Endodermal cell (in vitro differentiated cells): ENCODE data around the gene CD247. TPM values are rescaled to one million over a fixed set of nuclear protein-coding genes. Genes with fewer than 3 reads are reported as not detected.

Source experiments
- DNase-seq: peaks from one replicate; pipeline ENCODE4 v3.0.0-alpha.2; 2017
- H3K27ac ChIP-seq: 2 replicates; pipeline ENCODE4 v1.5.1; 2013; ENCODE audit warnings: mild to moderate bottlenecking, low read depth, low read length, moderate library complexity
- H3K27me3 ChIP-seq: 2 replicates; pipeline ENCODE4 v1.6.1; 2013; ENCODE audit warnings: mild to moderate bottlenecking, low read length, moderate library complexity; ENCODE audit not compliant: insufficient read depth, control insufficient read depth, poor library complexity, severe bottlenecking
- H3K36me3 ChIP-seq: 2 replicates; pipeline ENCODE4 v1.7.0; 2013; ENCODE audit warnings: mild to moderate bottlenecking, low read length, moderate library complexity; ENCODE audit not compliant: control insufficient read depth, insufficient read depth
- H3K4me1 ChIP-seq: one replicate; pipeline ENCODE4 v1.7.0; 2013; ENCODE audit warnings: low read length; ENCODE audit not compliant: control insufficient read depth, insufficient read depth
- H3K4me3 ChIP-seq: 2 replicates; pipeline ENCODE4 v1.5.1; 2013; ENCODE audit warnings: mild to moderate bottlenecking, low read length, moderate library complexity
- H3K9ac ChIP-seq: 2 replicates; pipeline ENCODE4 v1.6.1; 2013; ENCODE audit warnings: mild to moderate bottlenecking, low read length, moderate library complexity; ENCODE audit not compliant: poor library complexity, severe bottlenecking; ENCODE audit errors: extremely low read depth
- H3K9me3 ChIP-seq: 2 replicates; pipeline ENCODE4 v1.6.1; 2013; ENCODE audit warnings: mild to moderate bottlenecking, low read length, moderate library complexity; ENCODE audit not compliant: control insufficient read depth
- H3K27ac Mint-ChIP-seq: 2 replicates; pipeline ENCODE4 v1.8.0; 2020; ENCODE audit warnings: mixed read lengths
- H3K27me3 Mint-ChIP-seq: 2 replicates; pipeline ENCODE4 v1.8.0; 2021; ENCODE audit warnings: mild to moderate bottlenecking, mixed read lengths; ENCODE audit not compliant: insufficient read depth
- H3K36me3 Mint-ChIP-seq: 2 replicates; pipeline ENCODE4 v1.8.0; 2020; ENCODE audit warnings: low read depth, mixed read lengths
- H3K4me1 Mint-ChIP-seq: 2 replicates; pipeline ENCODE4 v1.8.0; 2020; ENCODE audit warnings: mixed read lengths
- H3K4me3 Mint-ChIP-seq: 2 replicates; pipeline ENCODE4 v1.8.0; 2020; ENCODE audit warnings: mild to moderate bottlenecking, moderate library complexity, mixed read lengths
- H3K9me3 Mint-ChIP-seq: 2 replicates; pipeline ENCODE4 v1.8.0; 2020; ENCODE audit warnings: mild to moderate bottlenecking, mixed read lengths
- WGBS, 2 experiments: methylation state at CpG; one replicate each; pipeline versions ENCODE4 v1.1.5 to v1.1.7; 2013; ENCODE audit warnings: missing lambda C conversion rate in 2 of 2, mixed read lengths in 1 of 2; ENCODE audit not compliant: insufficient coverage in 1 of 2, insufficient read length in 1 of 2; 5-methylcytosine and 5-hydroxymethylcytosine counted together
- total RNA-seq, 2 donors: library from RNA; stranded (reverse); fragmentation: NEBNext Ultra II Directional in 1 of 2; extraction: Animal tissue kit (Norgen Biotek cat#: 25700) in 1 of 2; gene quantifications; 2 replicates in 1 of 2; 3 replicates in 1 of 2; pipeline ENCODE4 v1.2.1, GENCODE V29; 2021
- TF ChIP-seq, protein P1 (sequence below): fragments of 200-600 bp; sonication (generic); conservative IDR thresholded peaks from 2 replicates; pipeline ENCODE4 v1.5.0; 2021; ENCODE audit warnings: antibody characterized with exemption, mild to moderate bottlenecking

CD247 gene
- total RNA-seq, 2 donors from 2014 or later = 0.46 to 0.55 TPM

DNA sequence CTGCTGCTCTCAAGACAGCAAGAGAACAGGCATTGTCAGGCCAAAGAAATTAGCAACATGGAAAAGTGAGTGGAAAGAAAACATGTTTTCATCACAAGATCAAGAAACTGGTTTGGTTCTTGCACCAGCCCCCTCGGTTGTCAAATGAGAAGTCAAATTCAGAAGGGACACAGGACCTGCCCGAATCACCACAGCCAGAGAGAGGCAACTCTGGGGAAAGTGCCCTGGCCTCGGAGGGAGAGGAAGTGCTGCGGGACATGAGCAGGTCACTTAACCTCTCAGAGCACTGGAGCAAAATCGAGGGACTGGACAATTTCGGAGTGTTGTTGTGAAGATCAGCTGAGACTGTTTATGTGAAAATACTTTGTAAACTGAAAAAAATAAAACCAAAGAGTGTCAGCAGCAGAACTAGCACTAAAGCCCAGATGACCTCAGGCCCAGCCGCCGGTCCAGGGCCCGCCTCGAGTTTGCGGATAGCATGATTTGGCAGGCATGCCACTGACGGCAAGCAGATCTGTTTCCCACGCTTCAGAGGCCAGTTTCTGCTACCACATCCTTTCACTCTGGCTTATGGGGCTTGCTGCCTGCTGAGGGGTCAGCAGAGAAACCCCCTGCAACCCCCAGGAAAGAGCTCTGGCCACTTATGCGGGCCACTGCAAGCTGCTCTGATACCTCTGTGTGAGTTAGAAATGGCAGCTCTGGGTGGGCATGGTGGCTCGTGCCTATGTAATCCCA, 32.1 kb downstream of the CD247 start:
- H3K9ac ChIP-seq = no peak overlapping the region
- peaks cover 5% of the 10 kb centered on the region for H3K4me1 ChIP-seq
- no peak overlapping the region for H3K27ac Mint-ChIP-seq
- no peaks in the 10 kb centered on the region for H3K36me3 ChIP-seq
- WGBS, 2 experiments = 86 to 90% methylated on average over 14 to 15 of the region's 15 CpGs
- TF ChIP-seq, protein P1, sequence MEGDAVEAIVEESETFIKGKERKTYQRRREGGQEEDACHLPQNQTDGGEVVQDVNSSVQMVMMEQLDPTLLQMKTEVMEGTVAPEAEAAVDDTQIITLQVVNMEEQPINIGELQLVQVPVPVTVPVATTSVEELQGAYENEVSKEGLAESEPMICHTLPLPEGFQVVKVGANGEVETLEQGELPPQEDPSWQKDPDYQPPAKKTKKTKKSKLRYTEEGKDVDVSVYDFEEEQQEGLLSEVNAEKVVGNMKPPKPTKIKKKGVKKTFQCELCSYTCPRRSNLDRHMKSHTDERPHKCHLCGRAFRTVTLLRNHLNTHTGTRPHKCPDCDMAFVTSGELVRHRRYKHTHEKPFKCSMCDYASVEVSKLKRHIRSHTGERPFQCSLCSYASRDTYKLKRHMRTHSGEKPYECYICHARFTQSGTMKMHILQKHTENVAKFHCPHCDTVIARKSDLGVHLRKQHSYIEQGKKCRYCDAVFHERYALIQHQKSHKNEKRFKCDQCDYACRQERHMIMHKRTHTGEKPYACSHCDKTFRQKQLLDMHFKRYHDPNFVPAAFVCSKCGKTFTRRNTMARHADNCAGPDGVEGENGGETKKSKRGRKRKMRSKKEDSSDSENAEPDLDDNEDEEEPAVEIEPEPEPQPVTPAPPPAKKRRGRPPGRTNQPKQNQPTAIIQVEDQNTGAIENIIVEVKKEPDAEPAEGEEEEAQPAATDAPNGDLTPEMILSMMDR = no peak
- H3K36me3 Mint-ChIP-seq = no peaks in the 10 kb centered on the region
- no peak overlapping the region for H3K4me3 ChIP-seq
- no peaks in the 10 kb centered on the region for H3K9me3 Mint-ChIP-seq
- peaks cover 28% of the 10 kb centered on the region for H3K4me1 Mint-ChIP-seq
- H3K4me3 Mint-ChIP-seq = no peak overlapping the region
- H3K27me3 Mint-ChIP-seq = peaks cover 2% of the 10 kb centered on the region
- no peak for DNase-seq
- no peaks in the 10 kb centered on the region for H3K9me3 ChIP-seq
- peak overlapping the region; percentile 12 for H3K27ac ChIP-seq
- no peaks in the 10 kb centered on the region for H3K27me3 ChIP-seq

DNA sequence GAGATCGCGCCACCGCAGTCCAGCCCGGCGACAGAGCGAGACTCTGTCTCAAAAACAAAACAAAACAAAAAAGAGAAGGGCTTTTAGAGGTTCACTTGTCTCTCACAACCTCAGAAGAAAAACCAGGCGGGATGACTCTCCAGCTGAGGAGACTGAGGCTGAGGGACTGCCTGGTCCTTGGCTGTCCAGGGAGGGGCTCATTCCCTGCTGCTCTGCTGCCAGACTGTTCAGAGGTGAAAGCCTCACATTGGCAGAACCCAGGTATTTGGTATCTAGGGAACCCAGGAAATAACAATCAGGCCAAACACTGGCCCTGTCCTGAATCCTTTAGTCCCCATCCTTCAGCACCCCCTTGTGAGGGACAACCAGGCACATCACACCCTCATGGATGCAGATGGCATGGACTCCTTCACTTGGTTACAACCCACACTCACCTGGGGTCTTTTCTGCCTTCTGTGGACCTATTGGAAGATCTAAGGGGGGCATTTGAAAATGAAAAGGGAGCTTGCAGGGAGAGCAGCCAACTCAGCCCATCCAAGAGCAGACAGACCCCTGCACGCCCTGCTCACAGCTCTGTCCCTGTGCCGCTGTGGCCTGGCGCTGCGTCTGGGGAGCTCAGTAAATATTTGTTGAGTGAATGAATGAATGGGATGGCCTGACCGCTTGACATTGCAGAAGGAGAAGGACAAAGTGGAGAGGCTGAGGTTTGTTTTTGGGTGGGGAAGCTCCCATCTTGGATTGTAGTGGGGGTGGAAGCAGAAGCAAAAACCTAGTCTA, 33.4 kb downstream of the CD247 start:
- Histone ChIP-seq H3K36me3 (no peaks in the 10 kb centered on the region), H3K9me3 (no peaks in the 10 kb centered on the region), H3K27me3 (no peaks in the 10 kb centered on the region), H3K4me1 (peaks cover 5% of the 10 kb centered on the region), H3K4me3 (no peak overlapping the region), H3K27ac (no peak overlapping the region), H3K9ac (no peak overlapping the region)
- WGBS, 2 experiments = 89 to 91% methylated on average over 12 of the region's 12 CpGs
- no peak overlapping the region for H3K27ac Mint-ChIP-seq
- no peak overlapping the region for H3K4me3 Mint-ChIP-seq
- TF ChIP-seq, protein P1 = no peak
- peaks cover 26% of the 10 kb centered on the region for H3K4me1 Mint-ChIP-seq
- peaks cover 2% of the 10 kb centered on the region for H3K27me3 Mint-ChIP-seq
- no peak for DNase-seq
- no peaks in the 10 kb centered on the region for H3K9me3 Mint-ChIP-seq
- H3K36me3 Mint-ChIP-seq = no peaks in the 10 kb centered on the region

DNA sequence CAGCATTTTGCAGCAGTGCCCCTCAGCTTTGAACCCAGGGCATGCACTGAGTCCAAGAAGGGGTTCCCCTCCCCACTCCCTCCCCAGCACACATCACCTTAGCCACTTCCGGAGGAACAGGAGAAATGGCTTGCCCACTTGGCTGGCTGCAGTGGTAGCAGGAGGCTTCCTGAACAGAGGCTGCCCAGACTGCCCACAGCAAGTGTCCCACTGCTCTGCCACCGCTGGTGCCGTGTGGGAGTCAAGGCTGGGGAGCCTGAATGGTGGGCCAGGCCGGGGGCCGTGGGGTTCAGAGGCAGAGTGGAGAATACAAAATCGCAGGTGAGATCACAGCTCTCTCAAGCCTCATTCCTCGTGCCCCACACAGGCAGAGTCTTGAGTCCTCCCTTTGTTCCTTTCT, 34.5 kb downstream of the CD247 start:
- TF ChIP-seq, protein P1 = no peak
- no peak for DNase-seq
- WGBS, 2 experiments = 86 to 89% methylated on average over 6 to 7 of the region's 7 CpGs
- Histone ChIP-seq H3K9me3 (no peaks in the 10 kb centered on the region), H3K4me3 (no peak overlapping the region), H3K36me3 (no peaks in the 10 kb centered on the region), H3K9ac (no peak overlapping the region), H3K27ac (no peak overlapping the region), H3K27me3 (no peaks in the 10 kb centered on the region), H3K4me1 (peaks cover 3% of the 10 kb centered on the region)
- Mint-ChIP-seq H3K9me3 (no peaks in the 10 kb centered on the region), H3K27ac (no peak overlapping the region), H3K27me3 (peaks cover 2% of the 10 kb centered on the region), H3K36me3 (no peaks in the 10 kb centered on the region), H3K4me3 (no peak overlapping the region), H3K4me1 (peaks cover 16% of the 10 kb centered on the region)
